GM21786 (cell line): ENCODE measurements around the gene PDSS2.
A peak's percentile ranks its signal among the peaks of the same experiment; 100 is the strongest.
"Not testable (repeated sequence)": the region's sequence is repeated elsewhere in the genome, so short reads cannot be mapped to it uniquely, and the experiment has no call there.

Experiments used
- ATAC-seq: cut with Tn5 transposase; IDR thresholded peaks from one replicate; pipeline ENCODE4 v1.9.1; 2021; ENCODE audit not compliant: unreplicated experiment

PDSS2 gene

GRCh38 chr6:107369493-107369892 lies 89.9 kb downstream of the PDSS2 start:
- ATAC-seq = no peak

DNA sequence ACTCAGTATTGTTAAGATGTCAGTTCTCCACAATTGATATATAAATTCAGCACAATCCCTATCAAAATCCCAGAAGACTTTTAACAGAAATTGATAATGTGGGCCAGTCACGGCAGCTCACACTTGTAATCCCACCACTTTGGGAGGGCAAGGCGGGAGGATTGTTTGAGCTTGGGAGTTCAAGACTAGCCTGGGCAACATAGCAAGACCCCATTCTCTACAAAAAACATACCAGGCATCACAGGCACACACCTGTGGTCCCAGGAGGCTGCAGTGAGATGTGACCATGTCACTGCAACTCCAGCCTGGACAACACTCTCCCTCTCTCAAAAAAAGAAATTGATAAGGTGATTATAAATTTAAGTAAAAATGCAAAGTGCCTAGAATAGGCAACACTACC lies 90.9 kb downstream of the PDSS2 start:
- no peak for ATAC-seq

- ATAC-seq = not testable (repeated sequence)
Observed at GRCh38 chr6:107364173-107364572, 95.2 kb downstream of the PDSS2 start.

DNA sequence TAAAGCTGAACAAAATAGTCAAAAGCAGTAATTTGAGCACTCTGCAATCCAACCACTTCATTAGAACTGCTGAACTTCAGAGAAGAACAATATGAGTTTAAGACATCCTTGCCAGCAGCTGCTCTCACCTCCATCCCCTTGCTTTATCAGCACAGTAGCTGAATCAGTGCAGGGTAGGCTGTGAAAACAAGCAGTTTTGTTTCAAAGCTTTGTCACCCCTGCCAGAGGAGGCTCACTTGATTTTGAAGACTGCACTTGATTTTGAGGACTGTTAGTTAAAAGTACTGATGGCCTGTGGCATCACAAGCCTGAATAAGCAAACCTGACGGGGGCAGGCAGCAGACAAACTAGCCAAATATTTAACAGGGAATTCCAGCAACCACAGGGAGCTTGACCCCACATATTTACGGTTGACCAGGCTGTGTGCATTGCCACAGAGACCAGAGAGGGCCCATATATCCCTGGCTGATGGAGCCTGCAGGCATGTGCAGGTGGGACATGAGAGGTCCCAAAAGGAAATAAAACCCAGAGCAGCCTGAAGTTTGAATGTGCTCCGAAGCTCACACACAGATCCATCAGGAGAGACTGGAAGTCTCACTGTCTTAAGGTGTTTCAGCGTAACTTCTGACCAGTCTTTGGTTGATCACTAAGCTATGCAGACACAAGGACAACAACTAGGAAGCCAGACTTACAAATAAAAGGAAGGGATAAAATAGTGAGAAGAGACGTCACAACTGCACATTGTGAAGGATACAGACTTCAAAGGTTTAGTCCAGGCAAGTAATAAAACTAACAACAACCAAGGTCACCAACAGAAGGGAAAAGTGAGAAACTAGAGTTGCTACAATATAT lies 97.4 kb downstream of the PDSS2 start:
- ATAC-seq = no peak

GRCh38 chr6:107360476-107360875 lies 98.9 kb downstream of the PDSS2 start:
- ATAC-seq = no peak

- ATAC-seq = no peak
Observed at GRCh38 chr6:107357842-107358241, 101.5 kb downstream of the PDSS2 start.

DNA sequence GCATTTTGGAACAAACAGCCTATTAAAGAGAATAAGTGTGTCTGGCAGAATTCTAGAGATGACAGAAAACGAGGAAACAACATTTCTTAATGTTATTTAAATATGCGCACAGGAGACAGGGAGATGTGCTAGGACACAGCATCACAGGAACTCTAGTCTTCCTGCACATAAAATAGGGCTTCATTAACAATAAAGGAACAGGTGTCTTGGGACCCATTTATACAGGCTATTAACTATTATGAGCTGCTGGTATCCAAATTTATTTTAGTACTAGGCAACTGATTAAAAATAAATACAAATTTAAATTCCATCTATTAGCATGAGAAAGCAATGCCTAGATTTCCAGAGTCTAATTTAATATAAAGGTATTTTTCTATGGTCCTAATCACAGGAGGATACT lies 102.3 kb downstream of the PDSS2 start:
- ATAC-seq = no peak

GRCh38 chr6:107355659-107356058 lies 103.7 kb downstream of the PDSS2 start:
- no peak for ATAC-seq

- ATAC-seq = no peak
Observed at GRCh38 chr6:107354451-107354850, 104.9 kb downstream of the PDSS2 start.

DNA sequence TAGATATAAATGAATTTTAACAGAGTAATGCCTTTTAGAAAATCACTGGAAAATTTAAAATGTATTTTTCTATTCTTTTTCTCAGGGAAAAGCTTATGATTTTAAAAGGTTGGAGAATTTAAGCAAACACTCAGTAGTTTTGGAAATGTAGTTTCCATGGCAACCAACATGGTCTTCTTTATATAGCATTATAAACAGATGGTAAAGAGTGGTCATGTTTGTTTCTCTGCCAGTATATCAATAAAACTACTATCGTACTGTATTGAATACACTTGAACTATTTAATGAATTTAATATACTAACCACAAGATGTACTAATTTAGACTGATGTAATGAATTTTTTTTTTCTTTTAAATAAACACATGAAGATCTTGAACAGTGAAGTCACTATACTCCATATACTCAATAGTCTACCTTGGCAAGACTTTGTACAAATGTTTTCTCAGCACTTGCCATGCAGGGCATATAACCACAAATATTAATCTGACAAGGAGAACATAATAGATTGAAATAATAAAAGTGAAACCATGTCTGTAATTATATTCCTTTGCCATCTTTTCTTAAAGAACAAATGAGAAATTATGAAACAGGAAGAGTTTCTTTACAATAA lies 105.5 kb downstream of the PDSS2 start:
- no peak for ATAC-seq

DNA sequence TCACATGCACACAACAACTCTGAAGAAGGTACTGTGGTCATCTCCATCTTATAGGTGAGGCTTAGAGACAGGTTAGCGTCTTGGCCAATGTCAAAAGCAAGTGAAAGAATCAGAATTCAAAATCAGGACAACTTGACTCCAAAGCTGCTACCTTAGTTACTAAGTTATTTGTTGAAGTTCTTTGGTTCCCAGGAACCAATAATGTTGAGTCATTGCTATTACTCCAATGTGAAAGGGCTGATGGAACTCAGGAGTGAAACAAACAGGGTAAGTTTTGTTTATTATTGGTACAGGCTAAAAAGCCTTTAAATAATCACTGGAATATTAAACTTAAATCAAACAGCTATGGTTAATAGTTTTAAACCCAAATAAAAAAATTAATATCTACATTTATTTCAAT lies 111.1 kb downstream of the PDSS2 start:
- no peak for ATAC-seq

GRCh38 chr6:107345393-107345792 lies 114.0 kb downstream of the PDSS2 start:
- ATAC-seq = no peak

- ATAC-seq = no peak
Observed at GRCh38 chr6:107344981-107345380, 114.4 kb downstream of the PDSS2 start.

DNA sequence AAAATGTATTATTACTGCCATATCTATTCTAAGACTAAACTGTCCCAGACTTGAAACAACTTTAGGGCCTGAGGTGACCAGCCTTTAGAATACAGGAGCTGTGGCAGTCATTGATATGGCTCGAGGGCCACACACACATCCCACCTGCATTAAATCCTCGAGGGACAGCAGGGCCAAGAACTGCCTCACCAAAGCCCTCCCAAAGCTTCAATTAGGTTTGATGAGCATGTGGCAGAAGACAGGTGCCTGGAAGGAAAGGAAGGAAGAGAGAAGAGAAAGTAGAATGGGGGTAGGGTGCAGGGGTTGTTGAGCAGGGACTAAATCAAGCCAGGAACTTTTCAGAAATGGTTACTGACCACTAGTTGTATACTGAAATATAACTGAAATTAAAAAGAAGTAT lies 115.0 kb downstream of the PDSS2 start:
- no peak for ATAC-seq

GRCh38 chr6:107342144-107342543 lies 117.2 kb downstream of the PDSS2 start:
- ATAC-seq = no peak

DNA sequence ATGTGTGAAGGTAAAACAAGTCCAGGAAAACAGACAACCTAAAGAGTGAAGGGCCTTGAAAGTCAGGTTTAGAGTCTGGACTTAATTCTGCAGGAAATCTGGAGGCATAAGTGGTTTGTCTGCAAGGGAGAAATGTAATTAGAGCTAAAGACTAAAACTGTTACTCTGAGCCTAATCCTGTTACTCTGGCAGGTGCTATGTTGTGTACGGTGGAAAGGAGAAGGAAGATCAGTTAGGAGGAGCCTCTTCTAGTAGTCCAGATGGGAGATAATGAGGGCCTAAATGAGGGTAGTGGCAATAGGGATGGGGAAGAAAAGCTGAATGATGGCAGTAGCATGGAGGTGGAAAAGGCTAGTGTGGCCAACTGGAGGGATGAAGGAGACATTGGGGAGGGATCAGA lies 118.5 kb downstream of the PDSS2 start:
- ATAC-seq = no peak

DNA sequence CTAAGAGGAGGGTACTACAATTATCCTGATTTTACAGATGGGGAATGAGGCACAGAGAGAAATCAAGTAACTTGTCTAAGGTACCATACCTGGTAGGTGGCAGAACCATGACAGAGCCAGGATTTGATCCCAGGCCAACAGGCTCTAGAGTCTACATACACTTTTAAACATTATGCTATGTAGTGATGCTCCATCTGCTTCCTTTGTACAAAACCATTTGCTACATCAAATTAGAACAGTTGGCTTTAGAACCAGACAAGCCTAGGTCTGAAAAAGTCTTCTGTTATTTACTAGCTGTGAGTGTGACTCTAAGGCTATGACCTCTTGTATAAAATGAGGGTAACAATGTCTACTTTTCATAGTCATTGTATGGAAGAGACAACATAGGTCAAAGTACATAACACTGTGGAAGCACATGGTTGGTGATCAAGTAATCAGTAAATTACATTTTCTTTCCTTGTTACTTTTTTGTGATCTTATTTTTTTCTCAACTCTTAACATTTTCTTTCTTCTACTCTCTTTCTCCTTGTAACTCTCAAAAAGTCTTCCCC lies 122.1 kb downstream of the PDSS2 start:
- no peak for ATAC-seq

GRCh38 chr6:107334026-107334425 lies 125.3 kb downstream of the PDSS2 start:
- ATAC-seq = no peak

GRCh38 chr6:107333491-107333890 lies 125.9 kb downstream of the PDSS2 start:
- ATAC-seq = no peak

- ATAC-seq = no peak
Observed at GRCh38 chr6:107331409-107332386, 127.7 kb downstream of the PDSS2 start.

GRCh38 chr6:107330168-107330567 lies 129.2 kb downstream of the PDSS2 start:
- ATAC-seq = peak; percentile 97
